ENCODE data around the gene AIM2.

- TF ChIP-seq CTCF (IDR thresholded peaks at IDR 0.05; ENCODE audit: insufficient read depth, low read length, poor library complexity, severe bottlenecking) = no peak
- no peak for TF ChIP-seq EZH2phosphoT487 (conservative IDR thresholded peaks at IDR 0.05; ENCODE audit: low read length)
Measured at GRCh38 chr1:159066108-159066507, 10.5 kb downstream of the AIM2 start.
